ENCODE measurements around the gene CSF3R.

GRCh38 chr1:36467700-36468455 lies 14.8 kb downstream of the CSF3R start:
- TF ChIP-seq CTCF (IDR thresholded peaks at IDR 0.05; ENCODE audit: low read depth, low read length, poor library complexity, severe bottlenecking) = no peak
- no peak for TF ChIP-seq EZH2phosphoT487 (IDR thresholded peaks at IDR 0.05; ENCODE audit: borderline replicate concordance, low read length)
